Neural cell (in vitro differentiated cells): ENCODE data around the gene MRPL11. TPM values are rescaled to one million over a fixed set of nuclear protein-coding genes. Genes with fewer than 3 reads are reported as not detected.

Experiments
- H2AFZ ChIP-seq: fragments of 200-600, 300-800 bp; sonication (generic), shearing (Covaris generic); 2 replicates; pipeline ENCODE4 v1.6.0; 2014; ENCODE audit warnings: low read depth, mild to moderate bottlenecking, antibody characterized with exemption, low read length, moderate library complexity
- H3F3A ChIP-seq: fragments of 200-600 bp; shearing (Covaris generic); 2 replicates; pipeline ENCODE4 v1.6.1; 2016; ENCODE audit warnings: mild to moderate bottlenecking, moderate library complexity, mixed read lengths, antibody characterized with exemption, low read length; ENCODE audit not compliant: insufficient read depth, poor library complexity, severe bottlenecking
- H3K27ac ChIP-seq: fragments of 200-600, 300-800 bp; sonication (generic), shearing (Covaris generic); 2 replicates; pipeline ENCODE4 v1.5.1; 2014; ENCODE audit warnings: mild to moderate bottlenecking, low read length, moderate library complexity
- H3K27me3 ChIP-seq: fragments of 300-800, 200-600 bp; sonication (generic), shearing (Covaris generic); 2 replicates; pipeline ENCODE4 v1.6.0; 2014; ENCODE audit warnings: mild to moderate bottlenecking, low read depth, low read length, moderate library complexity; ENCODE audit not compliant: insufficient read depth
- H3K36me3 ChIP-seq: fragments of 300-800, 200-600 bp; sonication (generic), shearing (Covaris generic); 2 replicates; pipeline ENCODE4 v1.5.1; 2014; ENCODE audit warnings: mild to moderate bottlenecking, antibody characterized with exemption, low read length, moderate library complexity; ENCODE audit not compliant: insufficient read depth
- H3K4me2 ChIP-seq: fragments of 300-800, 200-600 bp; sonication (generic), shearing (Covaris generic); 2 replicates; pipeline ENCODE4 v1.6.0; 2014; ENCODE audit warnings: mild to moderate bottlenecking, low read length
- H3K4me3 ChIP-seq: fragments of 300-800, 200-600 bp; sonication (generic), shearing (Covaris generic); 2 replicates; pipeline ENCODE4 v1.5.1; 2014; ENCODE audit warnings: mild to moderate bottlenecking, low read length, moderate library complexity
- H3K79me2 ChIP-seq: fragments of 200-600 bp; shearing (Covaris generic); replicated peaks from 2 replicates; pipeline ENCODE4 v1.6.0; 2014; ENCODE audit warnings: mild to moderate bottlenecking, low read length, moderate library complexity; ENCODE audit not compliant: insufficient read depth
- H3K9ac ChIP-seq: fragments of 300-800, 200-600 bp; sonication (generic), shearing (Covaris generic); 2 replicates; pipeline ENCODE4 v1.6.1; 2016; ENCODE audit warnings: mild to moderate bottlenecking, low read length, mixed read lengths
- H3K9me2 ChIP-seq: fragments of 200-600 bp; shearing (Covaris generic); 2 replicates; pipeline ENCODE4 v1.6.1; 2016; ENCODE audit warnings: mild to moderate bottlenecking, low read length, mixed read lengths; ENCODE audit not compliant: insufficient read depth
- H3K9me3 ChIP-seq: fragments of 200-600, 300-800 bp; sonication (generic), shearing (Covaris generic); 2 replicates; pipeline ENCODE4 v1.6.1; 2016; ENCODE audit warnings: mild to moderate bottlenecking, mixed run types, low read length, moderate library complexity, mixed read lengths
- H4K20me1 ChIP-seq: fragments of 200-600 bp; shearing (Covaris generic); 2 replicates; pipeline ENCODE4 v1.6.1; 2016; ENCODE audit warnings: mild to moderate bottlenecking, mixed run types; ENCODE audit not compliant: insufficient read depth
- CTCF ChIP-seq: fragments of 450-650 bp; IDR thresholded peaks from 2 replicates; pipeline ENCODE4 v1.5.1; 2014; ENCODE audit warnings: antibody characterized with exemption, mild to moderate bottlenecking, moderate library complexity; ENCODE audit not compliant: poor library complexity, severe bottlenecking
- EP300 ChIP-seq: fragments of 450-650 bp; conservative IDR thresholded peaks from 2 replicates; pipeline ENCODE4 v1.6.1; 2014; ENCODE audit warnings: antibody characterized with exemption, mild to moderate bottlenecking, moderate library complexity; ENCODE audit not compliant: poor library complexity, severe bottlenecking
- EZH2 ChIP-seq: fragments of 200-600, 300-800 bp; shearing (Covaris generic), sonication (generic); IDR thresholded peaks from 2 replicates; pipeline ENCODE4 v1.6.1; 2014; ENCODE audit warnings: antibody characterized with exemption, low read length, borderline replicate concordance, mild to moderate bottlenecking; ENCODE audit not compliant: insufficient read depth, poor library complexity, severe bottlenecking
- MXI1 ChIP-seq: fragments of 450-650 bp; conservative IDR thresholded peaks from 2 replicates; pipeline ENCODE4 v1.6.1; 2014; ENCODE audit warnings: antibody characterized with exemption, mild to moderate bottlenecking; ENCODE audit not compliant: poor library complexity, severe bottlenecking
- POLR2AphosphoS5 ChIP-seq: IDR thresholded peaks from 2 replicates; pipeline ENCODE4 v1.6.1; 2012
- RAD21 ChIP-seq: fragments of 450-650 bp; conservative IDR thresholded peaks from 2 replicates; pipeline ENCODE4 v1.6.1; 2014; ENCODE audit warnings: antibody characterized with exemption, mild to moderate bottlenecking, moderate library complexity
- REST ChIP-seq: IDR thresholded peaks from 2 replicates; pipeline ENCODE4 v1.6.1; 2012; ENCODE audit warnings: borderline replicate concordance
- SMC3 ChIP-seq: fragments of 450-650 bp; conservative IDR thresholded peaks from 2 replicates; pipeline ENCODE4 v1.6.1; 2014; ENCODE audit warnings: antibody characterized with exemption, mild to moderate bottlenecking, moderate library complexity; ENCODE audit not compliant: poor library complexity
- TAF1 ChIP-seq: IDR thresholded peaks from 2 replicates; pipeline ENCODE4 v1.6.1; 2012; ENCODE audit warnings: low read depth
- polyA plus RNA-seq: library from polyadenylated mRNA; depleted of rRNA; stranded (reverse); fragments of >200 nt; gene quantifications from 2 replicates; pipeline ENCODE4 v1.2.3, GENCODE V29; 2014

MRPL11 gene
- polyA plus RNA-seq, 1 donor from 2014 or later = 50.9 TPM

GRCh38 chr11:66393954-66394353 lies 44.7 kb downstream of the MRPL11 start:
- no peaks in the 10 kb centered on the region for H3K27me3 ChIP-seq
- no peaks in the 10 kb centered on the region for H4K20me1 ChIP-seq
- TF ChIP-seq TAF1 (no peak), RAD21 (no peak), CTCF (no peak), EP300 (no peak), REST (no peak), MXI1 (no peak), EZH2 (no peak), POLR2AphosphoS5 (no peak), SMC3 (no peak)
- H3K9ac ChIP-seq = no peak overlapping the region
- H3K79me2 ChIP-seq = no peaks in the 10 kb centered on the region
- no peaks in the 10 kb centered on the region for H3K9me2 ChIP-seq
- no peaks in the 10 kb centered on the region for H3F3A ChIP-seq
- H3K4me3 ChIP-seq = no peak overlapping the region
- H3K4me2 ChIP-seq = no peak overlapping the region
- no peak overlapping the region for H2AFZ ChIP-seq
- no peaks in the 10 kb centered on the region for H3K9me3 ChIP-seq
- no peak overlapping the region for H3K27ac ChIP-seq
- no peaks in the 10 kb centered on the region for H3K36me3 ChIP-seq

GRCh38 chr11:66391322-66391721 lies 47.3 kb downstream of the MRPL11 start:
- no peak overlapping the region for H3K4me2 ChIP-seq
- no peaks in the 10 kb centered on the region for H3K9me2 ChIP-seq
- no peak overlapping the region for H3K27ac ChIP-seq
- H3K9ac ChIP-seq = no peak overlapping the region
- peaks cover 4% of the 10 kb centered on the region for H3K27me3 ChIP-seq
- H3K9me3 ChIP-seq = no peaks in the 10 kb centered on the region
- H3K4me3 ChIP-seq = no peak overlapping the region
- H3F3A ChIP-seq = no peaks in the 10 kb centered on the region
- H3K79me2 ChIP-seq = no peaks in the 10 kb centered on the region
- no peaks in the 10 kb centered on the region for H3K36me3 ChIP-seq
- no peak for TF ChIP-seq POLR2AphosphoS5
- TF ChIP-seq REST = no peak
- no peak for TF ChIP-seq EZH2
- TF ChIP-seq MXI1 = no peak
- TF ChIP-seq SMC3 = no peak
- no peak for TF ChIP-seq EP300
- no peak for TF ChIP-seq CTCF
- TF ChIP-seq TAF1 = no peak
- TF ChIP-seq RAD21 = no peak
- no peak overlapping the region for H2AFZ ChIP-seq
- H4K20me1 ChIP-seq = no peaks in the 10 kb centered on the region
